ENCODE data around the gene HMCN1.

DNA sequence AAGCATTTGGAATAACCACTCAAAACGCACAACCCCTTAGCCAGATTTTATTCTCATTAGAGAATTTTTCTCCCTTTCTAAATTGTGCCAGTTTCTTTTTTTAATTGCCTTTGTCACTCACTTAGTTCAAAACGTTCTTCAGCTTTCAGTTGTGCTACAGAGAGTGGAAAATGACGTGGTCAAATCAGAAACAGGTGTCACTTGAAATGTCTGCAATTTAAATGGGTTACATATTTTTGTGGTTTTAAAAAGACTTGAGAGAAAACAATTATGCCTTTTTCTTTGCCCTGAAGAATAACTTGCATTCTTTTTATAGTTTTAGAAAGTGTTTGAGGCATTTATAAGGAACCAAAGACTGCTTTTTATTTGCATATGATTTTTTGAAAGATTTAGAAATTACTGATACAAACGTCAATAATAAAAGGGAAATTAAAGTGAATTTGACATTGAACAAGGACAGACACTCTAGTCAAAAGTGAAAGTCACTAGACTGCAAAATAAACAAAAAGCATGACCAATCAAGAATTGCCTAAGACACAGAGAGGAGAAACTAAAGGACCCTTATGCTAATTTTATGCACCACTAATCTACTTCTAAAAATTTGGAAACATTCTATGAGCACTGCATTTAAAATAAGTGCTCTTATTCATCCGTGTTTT lies 449.9 kb downstream of the HMCN1 start:
- no peak for TF ChIP-seq CTCF (IDR thresholded peaks at IDR 0.05)
- TF ChIP-seq REST (IDR thresholded peaks at IDR 0.05; ENCODE audit: insufficient read depth in 1 of 2, low read depth in 2 of 2, low read length in 1 of 2) = no peak
- TF ChIP-seq SIN3A (IDR thresholded peaks at IDR 0.05; ENCODE audit: borderline replicate concordance, insufficient read depth, low read depth, low read length) = no peak

Data from Panc1 (cell line).